OCI-LY7 (cell line): Measurements from ENCODE around the gene AEBP2. TPM values are rescaled to one million over a fixed set of nuclear protein-coding genes. Genes with fewer than 3 reads are reported as not detected.
"Not testable (repeated sequence)": the region's sequence is repeated elsewhere in the genome, so short reads cannot be mapped to it uniquely, and the experiment has no call there.

Experiments
- BruUV-seq: library from RNA; stranded (reverse); fragments of 400-500 nt; replicated peaks from 2 replicates; lab custom pipeline; 2021; lab: Mats Ljungman, UMichigan
- CTCF ChIA-PET: fragments of 300-600 bp; sonication (Branson Sonifier 250); formaldehyde crosslinking; loops from one replicate; lab custom pipeline; 2022; ENCODE audit warnings: antibody characterized with exemption; ENCODE audit not compliant: unreplicated experiment; lab: Charles Lee
- POLR2A ChIA-PET: fragments of 300-600 bp; sonication (Branson Sonifier 250); formaldehyde crosslinking; loops from one replicate; lab custom pipeline; 2022; ENCODE audit warnings: antibody characterized with exemption; lab: Charles Lee
- DNase-seq: peaks from one replicate; pipeline ENCODE4 v3.0.0-alpha.2; 2015; ENCODE audit warnings: low spot score
- H2AFZ ChIP-seq: fragments of 200-600 bp; sonication (generic), shearing (Covaris generic); 2 replicates; pipeline ENCODE4 v1.6.1; 2014; ENCODE audit warnings: mild to moderate bottlenecking, antibody characterized with exemption, low read length, moderate library complexity
- H3K27ac ChIP-seq: fragments of 200-600 bp; sonication (generic); 2 replicates; pipeline ENCODE4 v1.5.1; 2014; ENCODE audit warnings: mixed run types, low read depth, mild to moderate bottlenecking, moderate library complexity, low read length, inconsistent platforms; ENCODE audit not compliant: poor library complexity, severe bottlenecking
- H3K36me3 ChIP-seq: fragments of 200-600 bp; sonication (generic); 2 replicates; pipeline ENCODE4 v1.6.1; 2014; ENCODE audit warnings: mild to moderate bottlenecking, antibody characterized with exemption, low read length, moderate library complexity, mixed read lengths; ENCODE audit not compliant: insufficient read depth
- H3K4me1 ChIP-seq: fragments of 200-600 bp; sonication (generic); 2 replicates; pipeline ENCODE4 v1.5.1; 2014; ENCODE audit warnings: mild to moderate bottlenecking, low read length; ENCODE audit not compliant: insufficient read depth, poor library complexity, severe bottlenecking
- H3K4me2 ChIP-seq: fragments of 200-600 bp; sonication (generic); 2 replicates; pipeline ENCODE4 v1.6.1; 2014; ENCODE audit warnings: mild to moderate bottlenecking, low read length
- H3K4me3 ChIP-seq: fragments of 200-600 bp; sonication (generic); 2 replicates; pipeline ENCODE4 v1.5.1; 2014; ENCODE audit warnings: mild to moderate bottlenecking, low read depth, low read length; ENCODE audit not compliant: poor library complexity, severe bottlenecking
- H3K79me2 ChIP-seq: fragments of 200-600 bp; sonication (generic); 2 replicates; pipeline ENCODE4 v1.6.1; 2016; ENCODE audit warnings: low read depth, mild to moderate bottlenecking, low read length, moderate library complexity, mixed read lengths; ENCODE audit not compliant: insufficient read depth
- H3K9me2 ChIP-seq: fragments of 200-600 bp; sonication (generic); 2 replicates; pipeline ENCODE4 v1.6.1; 2016; ENCODE audit warnings: mild to moderate bottlenecking, low read length, mixed read lengths; ENCODE audit not compliant: insufficient read depth
- H3K9me3 ChIP-seq: fragments of 200-600 bp; sonication (generic); 2 replicates; pipeline ENCODE4 v1.6.1; 2014; ENCODE audit warnings: mild to moderate bottlenecking, mixed run types, low read length, mixed read lengths
- H4K20me1 ChIP-seq: fragments of 200-600 bp; sonication (generic); 2 replicates; pipeline ENCODE4 v1.6.1; 2014; ENCODE audit warnings: mild to moderate bottlenecking, antibody characterized with exemption, low read length, moderate library complexity, mixed read lengths; ENCODE audit not compliant: insufficient read depth
- EZH2phosphoT487 ChIP-seq: fragments of 200-600 bp; sonication (generic); IDR thresholded peaks from 2 replicates; pipeline ENCODE4 v1.6.1; 2018; ENCODE audit warnings: low read depth, borderline replicate concordance, mild to moderate bottlenecking, mixed run types, antibody characterized with exemption, low read length, moderate library complexity, mixed read lengths
- intact Hi-C: fragments of 100-400 bp; cut with micrococcal nuclease; formaldehyde crosslinking; loops from one replicate; pipeline ENCODE4 v1.10.0; 2022; ENCODE audit not compliant: unreplicated experiment
- total RNA-seq, 2 experiments: library from RNA; depleted of rRNA in 1 of 2; stranded (reverse); fragments of >200 nt in 1 of 2; shearing (Covaris generic) in 1 of 2; gene quantifications; 2 replicates each; pipeline ENCODE4 v1.2.3, GENCODE V29; 2014 to 2022
- TF ChIP-seq, protein P1 (sequence below): fragments of 200-600 bp; sonication (generic); conservative IDR thresholded peaks from 2 replicates; pipeline ENCODE4 v1.5.1; 2014; ENCODE audit warnings: mild to moderate bottlenecking, antibody characterized with exemption, low read length, moderate library complexity, mixed read lengths

AEBP2 gene
- total RNA-seq, 2 experiments from 2014 or later: 21.5 to 59.7 TPM

DNA sequence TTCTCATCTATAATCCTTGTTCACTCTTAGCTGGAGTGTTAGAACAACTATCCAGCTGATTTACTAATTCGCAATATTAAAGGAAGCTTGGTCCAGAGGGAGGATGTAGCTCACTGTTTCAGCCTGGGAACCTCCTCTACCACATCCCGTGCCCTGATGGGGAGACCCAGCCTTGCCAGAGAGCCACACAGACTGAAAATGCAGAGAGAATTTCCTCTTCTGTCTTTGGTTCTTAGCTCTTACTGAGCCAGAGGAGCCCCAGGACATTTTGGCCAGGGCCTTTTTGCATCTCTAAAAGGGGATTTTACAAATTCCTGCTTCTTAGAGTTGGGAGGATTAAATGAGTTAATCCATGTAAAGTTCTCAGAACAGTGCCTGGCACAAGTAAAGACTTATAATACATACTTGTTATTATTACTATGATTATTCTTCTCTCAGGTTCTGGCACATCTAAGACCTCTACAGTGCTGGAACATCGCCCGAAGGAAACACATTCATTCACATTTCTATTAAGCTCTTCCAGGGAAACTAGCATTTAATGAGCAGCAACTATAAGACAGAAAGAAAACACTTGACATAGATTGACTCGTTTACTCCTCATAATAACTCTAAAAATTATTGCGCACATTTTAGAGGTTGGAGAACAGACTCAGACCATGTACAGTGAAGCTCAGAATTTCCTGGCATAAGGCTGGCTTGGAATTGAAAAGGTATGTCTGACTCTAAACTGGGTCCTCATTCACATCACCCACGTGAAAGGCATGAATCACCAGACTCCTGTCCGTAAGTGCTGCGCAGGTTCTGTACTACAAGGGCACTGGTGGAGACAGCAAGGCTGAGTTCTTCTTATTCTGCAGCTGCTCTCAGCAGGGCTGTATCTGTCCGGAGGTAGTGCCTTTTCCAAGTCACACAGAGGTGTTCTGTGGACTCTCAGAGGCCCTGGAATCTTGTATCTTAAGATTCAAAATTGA, 27.8 kb upstream of the AEBP2 start:
- Histone ChIP-seq H3K27ac (no peak overlapping the region), H3K9me2 (no peaks in the 10 kb centered on the region), H3K4me3 (no peak overlapping the region), H4K20me1 (no peaks in the 10 kb centered on the region), H3K4me1 (no peaks in the 10 kb centered on the region), H2AFZ (no peak overlapping the region), H3K79me2 (no peaks in the 10 kb centered on the region), H3K9me3 (no peaks in the 10 kb centered on the region), H3K36me3 (no peaks in the 10 kb centered on the region), H3K4me2 (no peak overlapping the region)
- BruUV-seq: no TSS peak
- POLR2A ChIA-PET: interaction anchor here (0.6 kb wide), 1 partner anchor 61 kb away, joined by 5 read pairs; no protein-coding TSS in a partner anchor
- CTCF ChIA-PET: no interaction called here
- TF ChIP-seq, protein P1, sequence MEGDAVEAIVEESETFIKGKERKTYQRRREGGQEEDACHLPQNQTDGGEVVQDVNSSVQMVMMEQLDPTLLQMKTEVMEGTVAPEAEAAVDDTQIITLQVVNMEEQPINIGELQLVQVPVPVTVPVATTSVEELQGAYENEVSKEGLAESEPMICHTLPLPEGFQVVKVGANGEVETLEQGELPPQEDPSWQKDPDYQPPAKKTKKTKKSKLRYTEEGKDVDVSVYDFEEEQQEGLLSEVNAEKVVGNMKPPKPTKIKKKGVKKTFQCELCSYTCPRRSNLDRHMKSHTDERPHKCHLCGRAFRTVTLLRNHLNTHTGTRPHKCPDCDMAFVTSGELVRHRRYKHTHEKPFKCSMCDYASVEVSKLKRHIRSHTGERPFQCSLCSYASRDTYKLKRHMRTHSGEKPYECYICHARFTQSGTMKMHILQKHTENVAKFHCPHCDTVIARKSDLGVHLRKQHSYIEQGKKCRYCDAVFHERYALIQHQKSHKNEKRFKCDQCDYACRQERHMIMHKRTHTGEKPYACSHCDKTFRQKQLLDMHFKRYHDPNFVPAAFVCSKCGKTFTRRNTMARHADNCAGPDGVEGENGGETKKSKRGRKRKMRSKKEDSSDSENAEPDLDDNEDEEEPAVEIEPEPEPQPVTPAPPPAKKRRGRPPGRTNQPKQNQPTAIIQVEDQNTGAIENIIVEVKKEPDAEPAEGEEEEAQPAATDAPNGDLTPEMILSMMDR: no peak
- TF ChIP-seq EZH2phosphoT487: no peak
- no peak for DNase-seq
- intact Hi-C loops: no loop called here

DNA sequence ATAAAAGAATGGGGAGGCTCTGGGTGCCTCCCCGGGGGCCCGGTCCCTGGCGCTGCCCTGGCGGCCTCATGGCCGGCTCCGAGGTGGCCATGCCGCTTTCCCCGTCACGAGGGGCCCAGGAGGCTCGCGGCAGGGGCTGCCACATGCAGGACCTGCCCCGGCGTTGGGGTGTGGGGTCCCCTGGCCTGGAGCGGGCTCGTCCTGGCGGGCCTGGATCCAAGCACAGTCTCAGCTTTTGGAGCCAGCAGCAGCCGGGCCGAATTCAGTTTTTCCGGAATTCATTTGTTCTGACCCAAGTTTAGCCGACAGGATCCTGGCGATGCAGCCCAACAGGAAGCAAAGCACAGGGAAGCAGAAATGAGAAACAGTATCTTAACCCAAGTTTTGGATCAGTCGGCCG, 26.4 kb upstream of the AEBP2 start:
- Histone ChIP-seq H3K9me3 (no peaks in the 10 kb centered on the region), H4K20me1 (no peaks in the 10 kb centered on the region), H3K4me1 (no peaks in the 10 kb centered on the region), H3K4me2 (no peak overlapping the region), H3K79me2 (no peaks in the 10 kb centered on the region), H2AFZ (no peak overlapping the region), H3K36me3 (no peaks in the 10 kb centered on the region), H3K9me2 (no peaks in the 10 kb centered on the region), H3K27ac (no peak overlapping the region), H3K4me3 (no peak overlapping the region)
- no peak for DNase-seq
- CTCF ChIA-PET: no interaction called here
- no peak for TF ChIP-seq EZH2phosphoT487
- TF ChIP-seq, protein P1: no peak
- intact Hi-C loops: no loop called here
- BruUV-seq: no TSS peak
- POLR2A ChIA-PET: no interaction called here

DNA sequence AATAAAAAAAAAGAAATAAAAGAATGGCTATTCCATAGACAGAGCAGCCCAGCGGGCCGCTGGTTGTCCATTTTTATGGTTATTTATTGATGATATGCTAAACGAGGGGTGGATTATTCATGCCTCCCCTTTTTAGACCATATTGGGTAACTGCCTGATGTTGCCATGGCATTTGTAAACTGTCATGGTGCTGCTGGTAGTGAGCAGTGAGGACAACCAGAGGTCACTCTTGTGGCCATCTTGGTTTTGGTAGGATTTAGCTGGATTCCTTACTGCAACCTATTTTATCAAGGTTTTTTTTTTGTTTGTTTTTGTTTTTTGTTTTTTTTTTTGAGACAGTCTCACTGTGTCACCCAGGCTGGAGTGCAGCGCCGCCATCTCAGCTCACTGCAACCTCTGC, 25.7 kb upstream of the AEBP2 start:
- POLR2A ChIA-PET, H3K9me3 ChIP-seq, intact Hi-C loops, H4K20me1 ChIP-seq, H3K4me2 ChIP-seq, H3K4me1 ChIP-seq, CTCF ChIA-PET, H3K4me3 ChIP-seq, H3K27ac ChIP-seq, DNase-seq, H3K36me3 ChIP-seq, H3K9me2 ChIP-seq, H2AFZ ChIP-seq, BruUV-seq, H3K79me2 ChIP-seq: not testable (repeated sequence)
